ENCODE data around the gene NAALADL2.

GRCh38 chr3:174859756-174860155 lies 622 bp downstream of the NAALADL2 start:
- TF ChIP-seq CTCF (conservative IDR thresholded peaks at IDR 0.05): no peak
- TF ChIP-seq EZH2 (IDR thresholded peaks at IDR 0.05; ENCODE audit: low read depth): no peak
